BE2C (cell line): ENCODE results near the gene TRAF2.

Experiments
- DNase-seq: peaks from one replicate; pipeline ENCODE4 v3.0.0-alpha.2; 2020
- H3K27me3 ChIP-seq: fragments of 250-450 bp; sonication (Bioruptor Pico); 2 replicates; pipeline ENCODE4 v1.5.1; 2020; ENCODE audit warnings: mild to moderate bottlenecking
- H3K36me3 ChIP-seq: fragments of 250-450 bp; sonication (Bioruptor Pico); 2 replicates; pipeline ENCODE4 v1.5.1; 2020; ENCODE audit warnings: mild to moderate bottlenecking
- H3K4me1 ChIP-seq: fragments of 250-450 bp; sonication (Bioruptor Pico); 2 replicates; pipeline ENCODE4 v1.5.1; 2020
- H3K4me3 ChIP-seq: 2 replicates; pipeline ENCODE4 v1.5.1; 2011; ENCODE audit warnings: low read depth, low read length
- H3K9me3 ChIP-seq: fragments of 250-450 bp; sonication (Bioruptor Pico); 2 replicates; pipeline ENCODE4 v1.5.1; 2020
- CTCF ChIP-seq: IDR thresholded peaks from 2 replicates; pipeline ENCODE4 v1.5.1; 2012; ENCODE audit warnings: mild to moderate bottlenecking, low read depth, low read length

Gene TRAF2

DNA sequence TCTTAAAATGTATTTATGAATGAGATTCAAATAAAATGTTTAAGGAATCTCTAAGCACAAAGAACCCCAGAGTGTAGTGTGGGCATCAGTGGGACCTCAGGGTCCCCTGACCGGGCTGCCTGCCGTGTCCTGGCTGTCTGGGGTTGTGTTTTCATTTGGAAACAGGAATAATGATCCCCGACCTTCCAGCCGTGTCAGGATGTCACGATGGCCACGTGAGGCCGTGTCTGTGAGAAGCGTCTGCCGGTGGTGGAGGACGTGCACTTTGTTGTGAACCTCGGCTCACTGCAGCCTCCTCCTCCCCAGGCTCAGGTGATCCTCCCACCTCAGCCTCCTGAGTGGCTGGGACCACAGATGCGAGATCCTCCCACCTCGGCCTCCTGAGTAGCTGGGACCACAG is 4.3 kb downstream of the TRAF2 start:
- Histone ChIP-seq H3K4me1 (no peaks in the 10 kb centered on the region; the same call in 1 of the 2 replicates), H3K27me3 (no peaks in the 10 kb centered on the region), H3K36me3 (peaks cover 33% of the 10 kb centered on the region), H3K4me3 (no peak overlapping the region), H3K9me3 (no peaks in the 10 kb centered on the region)
- TF ChIP-seq CTCF: no peak
- DNase-seq: no peak

GRCh38 chr9:136896027-136896426 is 9.7 kb downstream of the TRAF2 start:
- TF ChIP-seq CTCF: no peak
- DNase-seq: no peak

GRCh38 chr9:136898483-136899100 is 12.3 kb downstream of the TRAF2 start:
- Histone ChIP-seq H3K36me3 (peaks cover 54% of the 10 kb centered on the region), H3K27me3 (no peaks in the 10 kb centered on the region), H3K4me3 (no peak overlapping the region), H3K9me3 (no peaks in the 10 kb centered on the region), H3K4me1 (peaks cover 13% of the 10 kb centered on the region)
- TF ChIP-seq CTCF: no peak
- no peak for DNase-seq

More at GRCh38 chr9:136896027-136896426, 9.7 kb downstream of the TRAF2 start:
- H3K4me3 ChIP-seq: no peak overlapping the region
- H3K36me3 ChIP-seq: peaks cover 45% of the 10 kb centered on the region
- no peaks in the 10 kb centered on the region for H3K9me3 ChIP-seq
- no peaks in the 10 kb centered on the region for H3K4me1 ChIP-seq
- H3K27me3 ChIP-seq: no peaks in the 10 kb centered on the region

GRCh38 chr9:136899196-136899595 is 12.9 kb downstream of the TRAF2 start:
- no peaks in the 10 kb centered on the region for H3K27me3 ChIP-seq
- H3K36me3 ChIP-seq: peaks cover 58% of the 10 kb centered on the region
- H3K4me1 ChIP-seq: peaks cover 13% of the 10 kb centered on the region
- DNase-seq: no peak
- no peak overlapping the region for H3K4me3 ChIP-seq
- TF ChIP-seq CTCF: no peak
- no peaks in the 10 kb centered on the region for H3K9me3 ChIP-seq

GRCh38 chr9:136900556-136900955 is 14.2 kb downstream of the TRAF2 start:
- H3K36me3 ChIP-seq: peaks cover 65% of the 10 kb centered on the region

More at GRCh38 chr9:136900556-136900955, 14.2 kb downstream of the TRAF2 start:
- Histone ChIP-seq H3K4me1 (peaks cover 13% of the 10 kb centered on the region), H3K4me3 (no peak overlapping the region), H3K27me3 (no peaks in the 10 kb centered on the region), H3K9me3 (no peaks in the 10 kb centered on the region)
- no peak for DNase-seq
- TF ChIP-seq CTCF: no peak
